HG02588 (cell line): ENCODE data around the gene GPAT3.
"Not testable (repeated sequence)": the region's sequence is repeated elsewhere in the genome, so short reads cannot be mapped to it uniquely, and the experiment has no call there.

Experiments
- ATAC-seq: cut with Tn5 transposase; IDR thresholded peaks from one replicate; pipeline ENCODE4 v1.9.1; 2021; ENCODE audit warnings: mild to moderate bottlenecking, moderate library complexity; ENCODE audit not compliant: unreplicated experiment

The GPAT3 gene

DNA sequence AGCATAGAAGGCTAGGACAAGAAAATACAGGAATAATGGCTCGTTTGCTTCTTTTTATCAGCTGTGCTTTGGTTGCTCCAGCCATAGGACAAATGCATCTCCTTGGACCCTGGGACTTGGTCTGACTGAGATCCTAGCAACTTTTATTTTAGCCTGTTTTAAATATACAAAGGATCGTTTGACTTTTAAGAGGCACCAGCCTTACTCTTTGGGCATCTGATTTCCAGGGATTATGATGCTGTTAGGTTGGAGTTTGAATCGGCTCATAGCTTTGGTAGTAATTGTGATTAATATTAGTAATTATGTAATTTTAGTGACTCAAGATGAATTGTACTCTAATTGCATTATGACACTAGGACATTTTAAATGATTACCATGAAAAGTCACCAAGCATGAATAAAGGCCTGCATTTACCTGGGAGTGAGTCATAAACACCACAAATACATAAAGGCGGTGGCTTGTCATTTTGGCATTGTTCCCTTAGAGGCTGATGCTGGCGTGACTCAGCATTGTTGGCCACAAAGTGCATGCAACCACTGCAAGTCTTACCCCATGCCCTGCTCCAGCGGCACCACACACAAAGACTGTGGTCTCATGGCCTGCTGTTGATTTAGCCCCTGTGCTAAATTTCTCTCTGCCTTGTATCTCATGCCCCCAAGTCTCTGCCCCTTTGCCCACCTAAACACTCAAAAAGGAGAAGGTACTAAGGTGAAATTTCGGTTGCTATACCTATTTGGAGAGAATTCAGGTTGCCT lies 12.4 kb downstream of the GPAT3 start:
- peak; percentile 97 for ATAC-seq

- ATAC-seq = no peak
Measured at GRCh38 chr4:83552083-83552482, 16.2 kb downstream of the GPAT3 start.

DNA sequence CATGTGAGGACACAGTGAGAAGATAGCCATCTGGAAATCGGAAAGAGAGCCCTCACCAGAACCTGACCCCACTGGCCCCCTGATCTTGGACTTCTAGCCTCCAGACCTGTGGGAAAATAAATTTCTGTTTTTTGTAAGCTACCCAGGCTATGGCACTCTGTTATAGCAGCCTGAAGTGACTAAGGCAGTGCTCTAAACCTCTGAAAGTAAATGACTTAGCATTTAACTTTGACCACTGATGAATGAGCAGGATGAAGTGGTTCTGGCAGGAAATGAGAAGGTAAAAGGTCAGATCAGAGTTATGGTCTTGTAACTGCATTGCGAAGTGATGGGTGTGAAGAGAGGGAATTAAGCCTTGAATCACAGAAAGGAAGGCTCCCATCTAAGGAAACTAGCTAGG lies 17.0 kb downstream of the GPAT3 start:
- no peak for ATAC-seq

DNA sequence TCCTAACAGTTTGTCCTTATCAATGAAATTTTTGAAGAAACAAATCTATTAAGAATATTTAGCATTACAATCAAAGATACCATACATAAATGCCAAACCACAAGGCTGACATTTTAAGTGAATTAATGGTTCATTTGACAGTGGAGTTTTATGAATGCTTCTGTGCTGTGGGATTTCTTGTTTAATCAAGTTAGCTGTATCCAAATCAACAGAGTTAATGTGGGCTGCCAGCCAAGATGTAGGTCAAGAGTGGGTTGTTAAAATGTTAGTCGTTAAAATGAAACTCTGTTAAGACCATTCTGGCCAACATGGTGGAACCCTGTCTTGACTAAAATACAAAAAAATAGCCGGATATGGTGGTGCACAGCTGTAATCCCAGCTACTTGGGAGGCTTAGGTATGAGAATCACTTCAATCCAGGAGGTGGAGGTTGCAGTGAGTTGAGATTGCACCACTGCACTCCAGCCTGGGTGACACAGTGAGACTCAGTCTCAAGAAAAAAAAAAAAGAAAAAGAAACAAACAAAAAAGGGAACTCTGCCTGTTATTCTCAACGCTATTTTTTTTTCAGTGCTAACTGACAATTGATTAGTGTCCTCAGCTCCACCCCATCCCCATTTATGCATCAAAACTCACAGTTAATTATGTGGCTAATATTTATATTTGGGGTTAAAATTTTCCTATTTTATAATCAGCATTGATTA lies 20.2 kb downstream of the GPAT3 start:
- no peak for ATAC-seq

GRCh38 chr4:83556816-83557215 lies 20.9 kb downstream of the GPAT3 start:
- no peak for ATAC-seq

DNA sequence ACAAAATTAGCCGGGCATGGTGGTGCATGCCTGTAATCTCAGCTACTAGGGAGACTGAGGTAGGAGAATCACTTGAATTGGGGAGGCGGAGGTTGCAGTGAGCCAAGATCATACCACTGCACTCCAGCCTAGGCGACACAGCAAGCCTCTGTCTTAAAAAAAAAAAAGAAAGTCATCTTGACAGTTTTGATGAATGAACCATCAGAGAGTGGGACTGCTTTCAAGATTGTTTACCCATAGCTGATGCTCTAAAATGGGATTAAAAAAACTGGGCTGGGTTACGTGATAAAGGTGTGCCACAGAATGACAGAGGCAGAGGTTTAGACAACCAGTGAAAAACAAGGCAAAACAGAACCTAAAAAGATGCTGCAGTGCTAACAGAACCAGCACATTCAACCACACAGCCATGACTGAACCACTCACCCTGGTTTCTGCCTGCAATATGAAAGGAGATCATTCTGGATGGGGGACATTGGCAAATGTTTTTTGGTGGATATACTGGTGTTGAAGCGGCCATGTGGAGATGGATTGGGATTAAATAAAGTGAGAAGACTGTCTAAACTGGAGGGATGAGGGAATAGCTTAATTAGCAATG lies 22.2 kb downstream of the GPAT3 start:
- ATAC-seq = no peak

DNA sequence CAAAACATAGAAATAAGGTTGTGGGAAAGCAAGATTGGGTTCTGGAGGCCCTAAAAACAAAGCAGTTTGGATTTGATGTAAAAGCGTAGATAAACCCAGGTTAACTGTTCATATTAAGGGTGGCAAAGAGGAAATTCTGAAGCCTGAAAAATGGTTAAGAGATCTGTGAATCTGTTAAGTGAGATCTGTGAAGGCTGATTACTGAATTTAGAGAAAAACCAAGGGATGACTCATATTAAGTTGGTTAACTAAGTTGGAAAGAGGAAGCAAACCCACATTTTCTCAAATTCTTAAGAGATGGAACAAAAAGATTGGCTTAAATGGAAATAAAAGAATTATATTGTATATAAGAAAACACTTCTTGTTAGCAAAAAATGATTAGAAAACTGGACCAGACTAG lies 22.8 kb downstream of the GPAT3 start:
- no peak for ATAC-seq

- no peak for ATAC-seq
Measured at GRCh38 chr4:83560523-83560922, 24.6 kb downstream of the GPAT3 start.

- ATAC-seq = no peak
Measured at GRCh38 chr4:83561381-83561780, 25.5 kb downstream of the GPAT3 start.

DNA sequence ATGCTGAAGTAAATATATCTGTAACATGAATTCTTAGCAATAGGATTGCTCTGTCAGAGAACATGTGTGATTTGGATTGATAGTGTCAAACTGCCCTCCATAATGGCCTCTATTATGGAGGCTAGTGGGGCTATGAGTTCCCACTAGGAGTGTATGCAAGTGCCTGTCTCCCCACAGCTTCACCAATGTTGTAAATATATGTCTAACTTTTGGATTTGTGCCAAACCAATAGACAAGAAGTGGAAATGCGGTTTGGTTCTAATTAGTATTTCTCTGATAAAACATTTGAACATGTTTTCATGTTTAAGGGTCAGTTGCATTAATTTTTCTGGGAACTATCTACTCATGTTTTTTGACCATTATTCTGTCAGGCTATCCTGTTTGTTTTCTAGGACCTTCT lies 28.1 kb downstream of the GPAT3 start:
- ATAC-seq = no peak

- no peak for ATAC-seq
Measured at GRCh38 chr4:83568062-83568461, 32.2 kb downstream of the GPAT3 start.

DNA sequence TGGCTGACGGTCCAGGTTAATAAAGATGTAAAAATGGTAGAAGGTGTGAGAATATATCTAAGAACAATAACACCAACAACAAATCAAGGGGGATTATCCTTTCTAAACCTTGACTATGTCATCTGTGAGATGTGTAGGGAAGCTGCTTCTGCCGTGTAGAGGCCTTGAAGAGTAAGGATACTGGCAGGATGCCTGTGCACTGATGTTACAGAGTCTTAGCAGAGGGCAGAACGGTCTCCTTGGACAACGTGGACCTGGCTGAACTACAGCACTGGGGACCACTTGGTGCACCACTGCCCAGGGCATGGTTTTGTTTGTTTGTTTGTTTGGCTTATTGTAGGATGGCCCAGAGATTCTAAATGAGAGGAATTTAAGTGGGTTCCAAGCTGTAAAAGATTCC lies 33.5 kb downstream of the GPAT3 start:
- no peak for ATAC-seq

DNA sequence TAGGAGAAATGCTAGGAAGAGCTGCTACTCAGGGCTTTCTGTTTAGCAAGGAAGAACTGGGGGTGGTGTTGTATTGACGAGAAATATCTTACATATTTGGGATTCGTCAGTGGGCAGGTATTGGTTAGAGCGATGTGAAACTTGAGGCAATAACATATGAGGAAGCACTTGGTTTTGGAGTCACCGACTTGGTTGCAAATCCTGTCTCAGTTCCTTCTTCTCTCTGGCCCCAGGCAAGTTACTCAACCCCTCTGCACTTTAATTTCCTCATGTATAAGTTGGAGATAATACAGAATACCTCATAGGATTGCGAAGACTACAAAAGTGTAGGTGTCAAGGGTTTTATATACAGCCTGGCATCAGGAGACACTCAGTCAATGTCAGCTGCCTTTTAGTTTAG lies 34.1 kb downstream of the GPAT3 start:
- ATAC-seq = peak; percentile 79

GRCh38 chr4:83572848-83573247 lies 36.9 kb downstream of the GPAT3 start:
- no peak for ATAC-seq

DNA sequence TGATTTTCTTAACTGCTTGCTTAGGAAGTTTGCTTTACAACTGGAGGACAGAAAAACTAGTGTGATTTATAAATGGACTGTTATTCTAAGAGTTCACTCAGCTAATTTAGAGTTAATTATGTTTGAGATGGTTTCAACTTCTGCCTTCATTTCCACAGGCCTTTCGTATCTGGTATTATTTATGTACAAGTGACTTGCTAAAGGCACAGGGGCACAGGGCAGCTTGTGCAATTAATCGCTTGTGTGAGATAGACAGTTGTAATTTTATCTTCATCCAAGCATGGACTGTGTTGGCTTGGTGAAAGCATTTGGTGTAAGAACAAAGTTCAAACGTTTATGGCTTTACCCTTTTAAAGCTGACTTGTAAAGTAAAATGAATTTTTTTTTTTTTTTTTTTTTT lies 38.3 kb downstream of the GPAT3 start:
- ATAC-seq = no peak

DNA sequence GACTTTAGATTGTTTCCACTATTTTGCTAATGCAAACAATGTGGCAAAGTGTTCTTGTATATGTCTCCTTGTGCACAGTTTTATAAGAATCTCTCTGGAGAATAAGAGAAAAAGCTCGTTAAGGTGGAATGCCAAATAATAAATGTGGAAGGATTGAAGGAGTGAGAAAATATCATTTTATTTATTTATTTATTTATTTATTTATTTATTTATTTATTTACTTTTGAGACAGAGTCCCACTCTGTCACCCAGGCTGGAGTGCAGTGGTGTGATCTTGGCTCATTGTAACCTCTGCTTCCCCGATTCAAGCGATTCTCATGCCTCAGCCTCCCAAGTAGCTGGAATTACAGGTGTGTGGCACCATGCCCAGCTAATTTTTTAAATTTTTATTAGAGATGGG lies 40.3 kb downstream of the GPAT3 start:
- ATAC-seq = not testable (repeated sequence)

DNA sequence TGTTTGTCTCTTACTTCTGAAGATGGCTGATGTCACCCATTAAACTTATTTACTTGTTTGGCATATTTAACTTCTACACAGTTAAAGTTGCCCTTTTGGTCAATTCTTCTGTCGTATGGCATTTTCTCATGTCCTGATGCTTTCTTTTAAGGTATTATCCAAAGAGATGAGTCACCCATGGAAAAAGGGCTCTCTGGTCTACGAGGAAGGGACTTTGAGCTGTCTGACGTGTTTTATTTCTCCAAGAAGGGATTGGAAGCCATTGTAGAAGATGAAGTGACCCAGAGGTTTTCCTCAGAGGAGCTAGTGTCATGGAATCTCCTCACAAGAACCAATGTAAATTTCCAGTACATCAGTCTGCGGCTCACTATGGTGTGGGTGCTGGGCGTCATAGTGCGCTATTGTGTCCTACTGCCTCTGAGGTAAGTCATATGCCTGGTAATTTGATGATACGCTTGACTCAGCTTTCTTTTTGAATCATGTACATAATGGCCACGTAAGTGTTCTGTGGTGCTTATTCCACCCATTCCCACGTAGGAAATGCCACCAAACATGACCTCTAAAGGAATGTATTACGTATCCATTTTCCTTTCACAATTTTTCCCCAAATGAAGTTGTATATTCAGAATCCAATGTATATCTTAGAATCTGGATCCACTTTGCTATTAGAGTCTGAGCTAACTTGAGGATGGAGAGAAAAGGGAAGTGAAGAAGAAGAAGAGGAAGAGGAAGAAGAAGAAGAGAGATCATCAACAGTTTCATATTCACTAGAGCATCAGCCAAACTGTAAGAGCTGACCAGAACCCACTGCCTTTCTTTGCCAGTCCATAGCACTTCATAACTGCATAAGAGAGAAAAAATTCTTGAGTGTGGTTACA lies 45.7 kb downstream of the GPAT3 start:
- ATAC-seq = peak; percentile 68

DNA sequence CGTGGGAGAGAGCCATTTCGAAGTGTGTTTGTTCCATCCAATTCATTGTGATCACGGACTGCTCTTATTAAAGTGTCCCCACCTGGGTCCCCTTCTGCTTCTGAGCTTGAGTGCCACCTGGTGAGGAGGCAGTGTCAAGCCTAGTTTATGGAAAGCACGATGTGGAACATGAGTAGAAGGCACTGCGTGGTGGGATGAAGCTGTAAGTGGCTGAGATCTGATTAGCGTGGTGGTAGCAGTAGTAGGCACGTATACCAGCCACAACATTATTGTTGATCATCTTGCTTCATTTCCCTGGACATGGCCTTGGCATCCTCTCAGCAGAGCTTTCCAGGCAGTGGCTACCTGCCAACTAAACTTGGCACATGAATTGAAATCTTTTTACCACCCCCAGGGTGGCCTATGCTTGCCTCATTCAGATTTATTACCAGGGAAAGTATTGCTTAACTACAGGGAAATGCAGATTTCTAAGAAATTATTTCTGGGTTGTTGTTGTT lies 46.4 kb downstream of the GPAT3 start:
- peak; percentile 62 for ATAC-seq

DNA sequence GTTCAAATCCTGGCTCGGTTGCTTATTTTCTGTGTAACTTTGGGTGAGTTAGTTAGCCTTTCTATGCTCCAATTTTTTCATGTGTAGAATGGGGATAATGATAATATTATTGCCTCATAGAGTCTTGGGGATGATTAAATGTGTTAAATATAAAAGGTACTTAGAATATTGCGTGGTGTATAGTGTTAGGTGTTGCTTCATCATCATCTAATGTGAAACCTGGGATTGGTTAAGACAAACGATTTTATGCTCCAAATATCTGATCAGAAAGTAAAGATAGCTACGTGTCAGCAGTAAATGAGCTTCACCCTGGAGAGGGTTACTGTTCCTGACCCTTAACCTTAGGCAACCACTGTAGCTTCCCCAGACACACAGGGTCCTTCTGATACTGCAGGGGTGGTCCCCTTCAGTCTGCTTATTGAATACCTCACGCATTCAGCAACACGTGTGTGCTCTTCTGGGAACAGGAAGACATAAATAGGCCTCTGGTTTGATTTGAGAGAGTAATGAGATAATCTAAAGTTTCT lies 50.1 kb downstream of the GPAT3 start:
- ATAC-seq = no peak

GRCh38 chr4:83589279-83589678 lies 53.4 kb downstream of the GPAT3 start:
- no peak for ATAC-seq

GRCh38 chr4:83591056-83591455 lies 55.1 kb downstream of the GPAT3 start:
- no peak for ATAC-seq
